CD4-positive, alpha-beta T cell treated with Interleukin-10 for 1 hour (primary cell): ENCODE data around the gene COL13A1.

Source experiments
- DNase-seq: peaks from one replicate; pipeline ENCODE4 v3.0.0-alpha.2; 2020

Gene COL13A1

GRCh38 chr10:69801434-69802315, at the start of gene COL13A1:
Gene COL13A1 (plus strand): TSS chr10:69801906. CDS start chr10:69802424, 518 bp downstream.
- no peak for DNase-seq

- no peak for DNase-seq
Measured at GRCh38 chr10:69752479-69752878, 49.2 kb upstream of the COL13A1 start.

GRCh38 chr10:69756279-69756678, 45.4 kb upstream of the COL13A1 start:
- no peak for DNase-seq

- DNase-seq = no peak
Measured at GRCh38 chr10:69757206-69757552, 44.5 kb upstream of the COL13A1 start.

- no peak for DNase-seq
Measured at GRCh38 chr10:69757553-69758309, 44.0 kb upstream of the COL13A1 start.

- no peak for DNase-seq
Measured at GRCh38 chr10:69758310-69758728, 43.4 kb upstream of the COL13A1 start.

GRCh38 chr10:69759641-69760040, 42.1 kb upstream of the COL13A1 start:
- DNase-seq = no peak

GRCh38 chr10:69760072-69760471, 41.6 kb upstream of the COL13A1 start:
- no peak for DNase-seq

- DNase-seq = no peak
Measured at GRCh38 chr10:69761320-69761719, 40.4 kb upstream of the COL13A1 start.

GRCh38 chr10:69766161-69766910, 35.4 kb upstream of the COL13A1 start:
- DNase-seq = no peak

GRCh38 chr10:69767793-69768192, 33.9 kb upstream of the COL13A1 start:
- DNase-seq = no peak

GRCh38 chr10:69768386-69768785, 33.3 kb upstream of the COL13A1 start:
- DNase-seq = no peak

GRCh38 chr10:69769395-69769992, 32.2 kb upstream of the COL13A1 start:
- DNase-seq = no peak

- DNase-seq = no peak
Measured at GRCh38 chr10:69772933-69773704, 28.6 kb upstream of the COL13A1 start.

GRCh38 chr10:69774596-69774995, 27.1 kb upstream of the COL13A1 start:
- no peak for DNase-seq

- no peak for DNase-seq
Measured at GRCh38 chr10:69780077-69780476, 21.6 kb upstream of the COL13A1 start.

GRCh38 chr10:69781576-69781975, 20.1 kb upstream of the COL13A1 start:
- no peak for DNase-seq

GRCh38 chr10:69783515-69783914, 18.2 kb upstream of the COL13A1 start:
- no peak for DNase-seq

- DNase-seq = peak; percentile 3
Measured at GRCh38 chr10:69786791-69787190, 14.9 kb upstream of the COL13A1 start.

- no peak for DNase-seq
Measured at GRCh38 chr10:69787681-69788080, 14.0 kb upstream of the COL13A1 start.

- DNase-seq = no peak
Measured at GRCh38 chr10:69789164-69789576, 12.5 kb upstream of the COL13A1 start.

GRCh38 chr10:69791812-69792211, 9.9 kb upstream of the COL13A1 start:
- no peak for DNase-seq
